HG03521 (cell line): ENCODE results near the gene TMC3.

Experiments
- ATAC-seq: cut with Tn5 transposase; IDR thresholded peaks from one replicate; pipeline ENCODE4 v1.9.1; 2021; ENCODE audit warnings: mild to moderate bottlenecking, moderate library complexity; ENCODE audit not compliant: unreplicated experiment

TMC3 gene

GRCh38 chr15:81385721-81386076, 11.7 kb upstream of the TMC3 start:
- ATAC-seq = no peak

- ATAC-seq = no peak
These were observed 11.1 kb upstream of the TMC3 start for GRCh38 chr15:81384891-81385720.

GRCh38 chr15:81381720-81382119, 7.7 kb upstream of the TMC3 start:
- no peak for ATAC-seq

DNA sequence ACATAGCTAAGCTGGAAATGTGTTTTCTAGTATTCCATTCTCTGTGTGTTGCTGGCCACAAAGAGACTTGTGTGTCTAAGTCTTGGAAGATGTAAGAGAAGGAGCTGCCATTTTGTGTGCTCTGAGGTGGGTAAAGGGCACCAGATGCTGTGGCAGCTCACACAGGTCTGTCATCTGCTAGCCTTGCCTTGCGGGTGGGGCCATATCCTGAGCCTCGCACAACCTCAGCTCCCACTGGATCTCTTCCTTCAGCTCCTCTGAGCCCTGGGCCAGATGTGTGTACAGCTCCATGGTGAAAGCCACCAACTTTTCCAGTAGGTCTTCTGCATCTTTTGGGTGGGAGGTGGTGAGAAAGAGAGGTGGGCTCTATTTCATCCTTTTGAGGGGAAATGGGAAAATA, 6.7 kb upstream of the TMC3 start:
- ATAC-seq = no peak

GRCh38 chr15:81380203-81380602, 6.2 kb upstream of the TMC3 start:
- ATAC-seq = no peak

DNA sequence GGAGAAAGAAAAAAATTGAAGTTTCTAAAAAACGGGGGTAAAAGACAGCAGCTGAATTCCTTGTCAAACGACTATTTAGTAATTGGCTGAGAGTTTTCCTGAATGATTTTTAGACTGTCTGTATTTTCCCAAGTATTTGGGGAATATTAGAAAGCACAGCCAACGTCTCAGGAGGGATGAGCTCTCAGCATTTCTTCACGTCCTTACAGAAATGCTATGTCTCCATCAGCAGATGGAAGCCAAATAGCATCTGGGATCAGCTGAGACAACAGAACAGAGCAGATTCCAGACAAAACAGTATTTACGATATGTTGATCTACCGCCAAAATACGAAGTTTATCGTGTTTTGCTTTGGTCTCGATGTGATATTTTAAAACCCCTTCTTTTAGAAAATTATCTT, 5.3 kb upstream of the TMC3 start:
- ATAC-seq = no peak

DNA sequence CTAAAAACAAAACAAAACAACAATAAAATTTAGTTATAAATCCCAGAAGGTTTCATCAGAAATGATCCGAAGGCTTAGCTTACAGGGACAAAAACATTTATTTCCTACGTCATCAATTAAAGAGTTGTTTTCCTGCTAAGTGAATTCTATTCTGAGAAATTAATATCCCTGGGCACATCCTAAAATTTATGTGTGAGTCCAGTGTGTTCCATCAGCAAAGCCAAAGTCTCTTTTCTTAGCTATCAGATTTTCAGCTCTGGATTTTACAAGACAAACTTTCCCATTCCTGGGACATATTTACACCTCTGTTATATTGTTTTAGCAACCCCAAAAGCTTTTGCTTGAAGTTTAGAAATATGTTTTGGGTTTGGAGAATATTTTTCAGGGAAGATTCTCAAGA, 4.4 kb upstream of the TMC3 start:
- no peak for ATAC-seq

GRCh38 chr15:81377871-81378270, 3.9 kb upstream of the TMC3 start:
- no peak for ATAC-seq

DNA sequence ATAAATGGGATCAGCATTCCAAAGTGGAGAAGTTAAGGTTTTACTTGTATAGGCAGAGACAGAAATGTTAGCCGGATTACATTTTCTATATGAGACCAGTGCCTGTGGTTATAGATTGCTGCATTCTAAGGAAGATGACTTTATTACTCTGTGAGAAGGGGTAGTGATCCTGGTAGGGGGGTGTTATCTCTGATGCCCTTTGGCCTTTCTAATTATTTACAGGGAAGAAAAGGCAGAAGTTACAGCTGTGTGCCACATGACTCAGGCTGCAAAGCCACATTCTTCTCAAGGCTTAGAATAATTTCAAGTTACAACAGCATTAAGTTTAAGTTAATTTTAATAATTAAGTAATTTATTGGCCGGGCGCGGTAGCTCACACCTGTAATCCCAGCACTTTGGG, 2.2 kb upstream of the TMC3 start:
- ATAC-seq = no peak

GRCh38 chr15:81375461-81375860, 1.4 kb upstream of the TMC3 start:
- no peak for ATAC-seq

DNA sequence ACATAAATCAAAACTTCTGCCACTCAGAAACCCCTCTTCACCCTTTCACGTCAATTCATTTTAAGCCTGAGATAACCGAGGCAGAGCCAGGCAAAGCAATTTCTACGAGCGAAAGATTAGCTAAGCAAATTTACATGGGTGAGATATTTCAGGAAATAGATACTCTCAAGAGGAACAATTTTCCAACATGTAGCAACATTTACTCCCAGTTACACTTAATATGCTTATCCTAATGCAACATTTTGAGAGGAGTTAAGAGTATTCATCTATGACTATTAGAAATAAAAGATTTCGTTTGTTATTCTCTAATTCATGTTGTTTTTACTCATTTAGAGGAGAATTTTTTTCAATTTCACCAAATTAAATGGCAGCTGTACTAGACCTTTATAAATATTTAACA, 837 bp downstream of the TMC3 start:
- ATAC-seq = no peak

GRCh38 chr15:81372575-81372974, 1.4 kb downstream of the TMC3 start:
- no peak for ATAC-seq

- ATAC-seq = no peak
These were observed 10.1 kb downstream of the TMC3 start for GRCh38 chr15:81363718-81364500.

DNA sequence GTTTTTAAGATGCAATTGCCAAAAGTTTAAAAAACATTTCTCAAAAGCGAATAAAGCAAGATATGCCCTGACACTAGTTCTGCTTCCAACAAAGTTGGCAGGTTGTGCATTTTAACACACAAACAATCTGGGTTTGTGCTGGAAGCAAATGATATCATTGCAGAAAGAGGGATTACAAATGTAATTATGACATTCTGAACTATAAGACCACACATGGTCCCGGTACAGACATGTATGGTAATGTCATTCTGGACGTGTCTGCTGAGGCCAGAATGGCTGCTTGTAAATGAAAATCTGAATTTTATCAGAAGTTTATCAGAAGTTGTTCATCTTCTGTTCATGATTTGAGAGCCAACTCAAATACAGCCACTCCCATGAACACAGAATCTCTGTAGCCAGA, 10.7 kb downstream of the TMC3 start:
- ATAC-seq = no peak

GRCh38 chr15:81362790-81363189, 11.2 kb downstream of the TMC3 start:
- no peak for ATAC-seq

DNA sequence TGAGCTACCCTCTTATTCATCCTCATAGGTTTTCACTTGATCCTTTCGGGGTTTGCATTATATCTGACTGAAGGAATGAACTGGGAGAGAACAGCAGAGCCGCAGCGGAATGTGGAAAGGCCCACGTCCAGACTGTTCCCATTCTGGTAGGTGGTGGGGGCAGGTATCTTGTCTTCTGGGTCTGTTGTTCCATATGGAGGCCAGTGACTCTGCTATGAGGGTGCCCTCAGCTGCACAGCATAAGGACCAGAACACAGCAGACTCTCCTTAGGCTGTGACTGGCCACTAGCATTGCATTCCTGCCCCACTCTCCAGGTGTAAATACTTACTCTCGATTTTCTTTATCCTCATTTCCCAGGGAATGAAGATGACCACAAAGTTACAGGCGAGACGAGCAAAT, 12.1 kb downstream of the TMC3 start:
- ATAC-seq = no peak

DNA sequence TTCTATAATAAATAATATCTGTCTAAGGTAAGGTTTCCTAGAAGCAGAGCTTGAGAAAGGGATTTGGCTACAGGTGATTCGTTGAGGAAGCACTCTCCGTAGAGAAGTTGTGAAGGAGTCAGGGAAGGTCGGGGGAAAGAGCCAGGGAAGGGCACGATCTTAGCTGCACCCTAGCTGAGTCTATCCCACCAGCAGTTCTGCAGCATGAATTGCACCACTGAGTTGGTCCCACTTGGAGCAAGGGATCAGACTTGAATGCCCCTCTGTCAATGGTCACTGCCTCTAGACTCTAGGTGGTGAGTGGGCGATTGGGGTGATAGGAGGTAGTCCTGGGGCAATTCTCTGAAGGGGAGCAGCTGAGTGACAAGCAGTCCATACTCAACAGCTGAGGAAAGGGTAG, 13.5 kb downstream of the TMC3 start:
- no peak for ATAC-seq

DNA sequence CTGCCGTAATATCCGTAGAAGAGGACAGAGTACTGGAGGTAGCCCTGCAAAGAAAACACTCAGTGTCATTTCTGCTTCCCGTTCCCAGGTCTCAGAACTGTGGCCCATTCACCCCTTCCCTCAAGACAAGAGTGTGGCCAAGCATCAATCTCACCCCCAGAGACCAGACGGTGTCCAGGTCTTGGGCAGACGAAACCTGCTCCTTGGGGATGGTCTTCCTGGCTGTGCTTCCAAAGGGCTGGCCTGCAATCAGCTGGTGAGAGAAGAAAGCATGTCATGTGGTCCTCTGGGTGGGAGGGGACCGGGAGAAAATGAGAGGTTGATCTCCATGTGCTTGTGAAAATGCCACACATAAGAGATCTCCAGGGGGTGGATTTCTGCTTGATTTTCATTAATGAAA, 15.8 kb downstream of the TMC3 start:
- no peak for ATAC-seq

- no peak for ATAC-seq
These were observed 16.8 kb downstream of the TMC3 start for GRCh38 chr15:81357180-81357686.

DNA sequence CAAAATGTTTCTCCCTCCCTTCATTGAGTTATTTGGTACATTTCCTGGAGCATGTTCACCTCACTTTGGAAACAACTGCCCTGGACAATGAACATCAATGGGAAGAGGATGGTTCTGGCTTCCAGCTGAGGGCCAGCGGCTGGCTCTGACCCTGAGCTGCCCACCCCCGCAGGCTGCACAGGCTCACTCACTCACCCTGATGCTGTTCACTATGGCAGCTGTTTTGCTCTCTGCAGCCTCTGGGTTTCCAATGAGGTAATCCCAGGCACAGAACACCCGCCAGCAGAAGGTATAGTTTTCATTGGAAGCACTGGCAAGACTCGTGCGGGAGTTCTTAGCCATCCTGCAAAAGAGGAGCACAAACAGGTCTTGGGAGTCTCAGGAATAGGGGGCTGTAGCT, 17.8 kb downstream of the TMC3 start:
- no peak for ATAC-seq

DNA sequence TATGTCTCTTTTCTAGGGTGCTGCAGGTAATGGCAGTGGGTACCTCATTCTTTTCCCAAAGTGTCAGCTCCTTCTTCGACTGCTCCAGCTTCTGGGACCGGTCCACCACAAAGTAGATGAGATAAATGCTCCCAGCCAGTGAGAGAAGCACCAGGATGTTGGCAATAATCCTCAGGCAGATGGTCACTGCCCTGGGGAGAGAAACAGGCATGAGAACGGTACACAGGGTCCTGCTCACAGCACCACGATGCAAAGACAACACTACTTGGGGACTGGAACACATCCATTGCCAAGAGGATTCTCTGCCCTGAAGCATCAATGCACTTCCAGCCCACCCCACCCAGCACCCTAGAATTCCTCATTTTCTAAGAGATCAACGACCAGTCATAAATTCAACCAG, 22.4 kb downstream of the TMC3 start:
- ATAC-seq = no peak

DNA sequence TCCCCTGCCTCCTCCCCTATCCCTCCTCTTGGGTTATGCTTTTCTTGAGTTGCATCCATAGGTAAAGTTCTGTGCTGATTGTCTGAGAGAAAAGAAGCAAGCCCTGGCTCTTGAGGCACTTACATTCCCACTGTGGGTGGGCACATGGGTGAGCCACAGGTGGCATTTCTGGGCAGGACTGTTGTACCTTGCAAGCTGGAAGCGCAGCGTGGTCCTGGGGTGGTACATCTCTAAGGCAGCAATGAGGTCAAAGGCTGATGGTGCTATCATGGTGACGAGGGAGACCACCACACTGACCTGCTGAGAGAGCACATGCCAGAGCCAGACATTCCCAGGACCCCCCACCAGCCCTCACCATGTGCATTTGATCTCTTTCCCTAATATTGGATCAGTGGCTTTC, 24.7 kb downstream of the TMC3 start:
- ATAC-seq = no peak
